MM.1S (cell line): ENCODE data around the gene FCRL1.
A peak's percentile ranks its signal among the peaks of the same experiment; 100 is the strongest.

Experiments used
- DNase-seq: peaks from one replicate; pipeline ENCODE4 v3.0.0-alpha.2; 2015
- H2AFZ ChIP-seq: fragments of 300-600 bp; sonication (generic); 2 replicates; pipeline ENCODE4 v1.6.0; 2016; ENCODE audit warnings: antibody characterized with exemption, low read length
- H3F3A ChIP-seq: fragments of 300-600 bp; sonication (generic); 2 replicates; pipeline ENCODE4 v1.6.1; 2016; ENCODE audit warnings: mild to moderate bottlenecking, antibody characterized with exemption, low read length, moderate library complexity, mixed read lengths; ENCODE audit not compliant: insufficient read depth
- H3K27ac ChIP-seq: fragments of 300-600 bp; sonication (generic); 2 replicates; pipeline ENCODE4 v1.5.1; 2016; ENCODE audit warnings: mild to moderate bottlenecking, low read length
- H3K27me3 ChIP-seq: fragments of 300-600 bp; sonication (generic); replicated peaks from 2 replicates; pipeline ENCODE4 v1.6.0; 2016; ENCODE audit warnings: low read length; ENCODE audit not compliant: insufficient read depth
- H3K36me3 ChIP-seq: fragments of 300-600 bp; sonication (generic); replicated peaks from 2 replicates; pipeline ENCODE4 v1.6.1; 2016; ENCODE audit warnings: mild to moderate bottlenecking, low read length, mixed read lengths; ENCODE audit not compliant: insufficient read depth
- H3K4me1 ChIP-seq: fragments of 300-600 bp; sonication (generic); 2 replicates; pipeline ENCODE4 v1.6.1; 2016; ENCODE audit warnings: low read length, mixed read lengths
- H3K4me2 ChIP-seq: fragments of 300-600 bp; sonication (generic); 2 replicates; pipeline ENCODE4 v1.6.0; 2016; ENCODE audit warnings: low read depth, low read length
- H3K4me3 ChIP-seq: fragments of 300-600 bp; sonication (generic); 2 replicates; pipeline ENCODE4 v1.5.1; 2016; ENCODE audit warnings: low read length, mixed read lengths
- H3K79me2 ChIP-seq: fragments of 300-600 bp; sonication (generic); 2 replicates; pipeline ENCODE4 v1.6.1; 2016; ENCODE audit warnings: mixed run types, low read length, mixed read lengths
- H3K9ac ChIP-seq: fragments of 300-600 bp; sonication (generic); 2 replicates; pipeline ENCODE4 v1.6.1; 2016; ENCODE audit warnings: low read length, mixed read lengths
- H3K9me2 ChIP-seq: fragments of 300-600 bp; sonication (generic); replicated peaks from 2 replicates; pipeline ENCODE4 v1.6.1; 2016; ENCODE audit warnings: mild to moderate bottlenecking, low read length, mixed read lengths; ENCODE audit not compliant: insufficient read depth
- H3K9me3 ChIP-seq: fragments of 300-600 bp; sonication (generic); replicated peaks from 2 replicates; pipeline ENCODE4 v1.6.1; 2016; ENCODE audit warnings: mild to moderate bottlenecking, low read length, mixed read lengths; ENCODE audit not compliant: insufficient read depth
- H4K20me1 ChIP-seq: fragments of 300-600 bp; sonication (generic); 2 replicates; pipeline ENCODE4 v1.6.1; 2016; ENCODE audit warnings: mild to moderate bottlenecking, low read length, moderate library complexity, mixed read lengths; ENCODE audit not compliant: insufficient read depth
- EZH2 ChIP-seq: fragments of 300-600 bp; sonication (generic); optimal IDR thresholded peaks from 2 replicates; pipeline ENCODE3; 2017; ENCODE audit warnings: low read depth, mild to moderate bottlenecking, antibody characterized with exemption, low read length, mixed read lengths
- EZH2phosphoT487 ChIP-seq: fragments of 300-600 bp; sonication (generic); IDR thresholded peaks from 2 replicates; pipeline ENCODE4 v1.6.1; 2018; ENCODE audit warnings: antibody characterized with exemption, low read length
- TF ChIP-seq, protein P1 (sequence below): fragments of 300-600 bp; sonication (generic); IDR thresholded peaks from 2 replicates; pipeline ENCODE4 v1.5.1; 2016; ENCODE audit warnings: antibody characterized with exemption, low read length, mixed read lengths

FCRL1 gene

DNA sequence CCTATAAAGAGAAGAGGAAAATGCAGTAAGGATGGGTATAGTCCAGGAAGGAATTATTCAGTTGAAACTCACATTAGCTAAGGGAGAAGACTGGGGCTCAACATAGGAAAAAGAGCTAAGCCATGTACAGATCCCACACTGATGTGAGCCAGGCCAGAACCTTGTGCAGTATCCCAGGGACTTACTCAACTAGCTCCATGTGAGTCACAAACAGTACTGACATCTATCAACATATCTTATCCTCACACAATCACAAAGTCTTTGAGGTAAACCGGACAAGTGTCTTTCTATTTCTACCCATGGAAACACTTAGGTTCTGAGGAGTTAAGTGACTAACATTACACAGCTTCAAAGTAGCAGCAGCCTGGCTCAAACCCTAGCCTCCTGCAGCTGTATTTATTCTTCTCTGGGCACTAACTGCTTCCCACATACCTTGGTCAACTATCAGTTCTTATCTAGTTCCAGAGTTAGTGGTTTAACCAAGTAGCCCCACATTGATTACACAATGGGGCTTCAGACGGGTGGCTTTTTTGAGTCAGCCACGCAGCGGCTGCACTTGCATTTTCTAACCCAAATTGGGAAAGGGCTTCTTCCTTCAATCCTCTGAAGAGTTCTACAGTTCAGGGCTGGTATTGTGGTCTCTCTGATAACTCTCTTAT, 12.2 kb upstream of the FCRL1 start:
- no peak overlapping the region for H3K4me3 ChIP-seq
- no peak overlapping the region for H3K9ac ChIP-seq
- H3K4me1 ChIP-seq: peaks cover 18% of the 10 kb centered on the region
- DNase-seq: no peak
- no peaks in the 10 kb centered on the region for H3K9me2 ChIP-seq
- H3K79me2 ChIP-seq: no peaks in the 10 kb centered on the region
- no peak overlapping the region for H3K4me2 ChIP-seq
- H3K36me3 ChIP-seq: no peaks in the 10 kb centered on the region
- TF ChIP-seq, protein P1, sequence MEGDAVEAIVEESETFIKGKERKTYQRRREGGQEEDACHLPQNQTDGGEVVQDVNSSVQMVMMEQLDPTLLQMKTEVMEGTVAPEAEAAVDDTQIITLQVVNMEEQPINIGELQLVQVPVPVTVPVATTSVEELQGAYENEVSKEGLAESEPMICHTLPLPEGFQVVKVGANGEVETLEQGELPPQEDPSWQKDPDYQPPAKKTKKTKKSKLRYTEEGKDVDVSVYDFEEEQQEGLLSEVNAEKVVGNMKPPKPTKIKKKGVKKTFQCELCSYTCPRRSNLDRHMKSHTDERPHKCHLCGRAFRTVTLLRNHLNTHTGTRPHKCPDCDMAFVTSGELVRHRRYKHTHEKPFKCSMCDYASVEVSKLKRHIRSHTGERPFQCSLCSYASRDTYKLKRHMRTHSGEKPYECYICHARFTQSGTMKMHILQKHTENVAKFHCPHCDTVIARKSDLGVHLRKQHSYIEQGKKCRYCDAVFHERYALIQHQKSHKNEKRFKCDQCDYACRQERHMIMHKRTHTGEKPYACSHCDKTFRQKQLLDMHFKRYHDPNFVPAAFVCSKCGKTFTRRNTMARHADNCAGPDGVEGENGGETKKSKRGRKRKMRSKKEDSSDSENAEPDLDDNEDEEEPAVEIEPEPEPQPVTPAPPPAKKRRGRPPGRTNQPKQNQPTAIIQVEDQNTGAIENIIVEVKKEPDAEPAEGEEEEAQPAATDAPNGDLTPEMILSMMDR: no peak
- TF ChIP-seq EZH2phosphoT487 (no peak), EZH2 (no peak)
- no peak overlapping the region for H3K27ac ChIP-seq
- H3K9me3 ChIP-seq: no peaks in the 10 kb centered on the region
- H3F3A ChIP-seq: 0 out of 2 replicates have a peak, but pooled peaks cover 8% of the 10 kb centered on the region
- H2AFZ ChIP-seq: no peak overlapping the region
- no peaks in the 10 kb centered on the region for H4K20me1 ChIP-seq
- H3K27me3 ChIP-seq: no peaks in the 10 kb centered on the region

GRCh38 chr1:157830887-157831286, 11.0 kb upstream of the FCRL1 start:
- TF ChIP-seq, protein P1: no peak
- no peak for TF ChIP-seq EZH2phosphoT487
- no peak for TF ChIP-seq EZH2
- no peaks in the 10 kb centered on the region for H3K9me3 ChIP-seq
- H3K4me3 ChIP-seq: no peak overlapping the region
- no peak overlapping the region for H2AFZ ChIP-seq
- H3K9me2 ChIP-seq: no peaks in the 10 kb centered on the region
- peak; percentile 45 for DNase-seq
- H3K27ac ChIP-seq: no peak overlapping the region
- H4K20me1 ChIP-seq: no peaks in the 10 kb centered on the region
- no peak overlapping the region for H3K4me2 ChIP-seq
- no peaks in the 10 kb centered on the region for H3K36me3 ChIP-seq
- H3K27me3 ChIP-seq: no peaks in the 10 kb centered on the region
- H3K9ac ChIP-seq: no peak overlapping the region
- 0 out of 2 replicates have a peak, but pooled peaks cover 8% of the 10 kb centered on the region for H3F3A ChIP-seq
- peaks cover 18% of the 10 kb centered on the region for H3K4me1 ChIP-seq
- no peaks in the 10 kb centered on the region for H3K79me2 ChIP-seq

- DNase-seq: no peak
- Histone ChIP-seq H4K20me1 (no peaks in the 10 kb centered on the region), H3K9ac (no peak overlapping the region), H3K9me2 (no peaks in the 10 kb centered on the region), H3F3A (0 out of 2 replicates have a peak, but pooled peaks cover 8% of the 10 kb centered on the region), H3K4me2 (no peak overlapping the region), H3K4me1 (peaks cover 18% of the 10 kb centered on the region), H3K27ac (no peak overlapping the region), H3K9me3 (no peaks in the 10 kb centered on the region), H3K79me2 (no peaks in the 10 kb centered on the region), H3K27me3 (no peaks in the 10 kb centered on the region), H3K4me3 (no peak overlapping the region), H2AFZ (no peak overlapping the region), H3K36me3 (no peaks in the 10 kb centered on the region)
- TF ChIP-seq EZH2phosphoT487: no peak
- TF ChIP-seq, protein P1: no peak
- TF ChIP-seq EZH2: no peak
Measured at GRCh38 chr1:157829711-157830110, 9.8 kb upstream of the FCRL1 start.
